ENCODE results near the gene METTL16. TPM values are rescaled to one million over a fixed set of nuclear protein-coding genes. Genes with fewer than 3 reads are reported as not detected.

METTL16 gene
- total and polyA plus RNA-seq, 2 experiments from 2014 or later = 40.1 to 80.8 TPM

GRCh38 chr17:2377659-2378058 lies 134.0 kb downstream of the METTL16 start:
- Histone ChIP-seq H3K9me2 (ENCODE audit: insufficient read depth) (no peaks in the 10 kb centered on the region), H3F3A (replicated peaks; ENCODE audit: low read depth) (no peaks in the 10 kb centered on the region), H4K20me1 (replicated peaks; ENCODE audit: insufficient read depth) (no peaks in the 10 kb centered on the region; the same call in 1 of the 2 replicates), H2AFZ (no peak overlapping the region), H3K79me2 (replicated peaks; ENCODE audit: insufficient read depth) (no peaks in the 10 kb centered on the region), H3K27me3 (ENCODE audit: insufficient read depth) (no peaks in the 10 kb centered on the region), H3K4me2 (no peak overlapping the region), H3K27ac (ENCODE audit: low read depth) (no peak overlapping the region), H3K4me3 (no peak overlapping the region), H3K4me1 (ENCODE audit: insufficient read depth) (no peaks in the 10 kb centered on the region), H3K36me3 (ENCODE audit: insufficient read depth) (no peaks in the 10 kb centered on the region)
- ATAC-seq = no peak
- peaks cover 4% of the 10 kb centered on the region; the same call in 1 of the 3 replicates for H3K4me1 Mint-ChIP-seq
- no peak overlapping the region for H3K4me3 Mint-ChIP-seq
- H3K27ac Mint-ChIP-seq = peak overlapping the region; percentile 18; the same call in 1 of the 2 replicates
- peaks cover 16% of the 10 kb centered on the region for H3K27me3 Mint-ChIP-seq (ENCODE audit: insufficient read depth, low read depth, poor library complexity)
- DNase-seq (ENCODE audit: low spot score) = no peak
- no peaks in the 10 kb centered on the region for H3K9me3 Mint-ChIP-seq
- no peak for TF ChIP-seq ZNF462 (CRISPR knock-in tag; IDR thresholded peaks at IDR 0.05)
- H3K36me3 Mint-ChIP-seq (ENCODE audit: low read depth) = peaks cover 31% of the 10 kb centered on the region

GRCh38 chr17:2376107-2376506 lies 135.6 kb downstream of the METTL16 start:
- Histone ChIP-seq H3K4me2 (no peak overlapping the region), H3K27ac (ENCODE audit: low read depth) (no peak overlapping the region; the same call in 1 of the 2 replicates), H3K27me3 (ENCODE audit: insufficient read depth) (no peaks in the 10 kb centered on the region), H3F3A (replicated peaks; ENCODE audit: low read depth) (no peaks in the 10 kb centered on the region), H3K4me3 (no peak overlapping the region), H3K9me2 (ENCODE audit: insufficient read depth) (no peaks in the 10 kb centered on the region), H3K4me1 (ENCODE audit: insufficient read depth) (no peaks in the 10 kb centered on the region), H2AFZ (no peak overlapping the region), H3K36me3 (ENCODE audit: insufficient read depth) (no peaks in the 10 kb centered on the region), H4K20me1 (replicated peaks; ENCODE audit: insufficient read depth) (no peaks in the 10 kb centered on the region; the same call in 1 of the 2 replicates), H3K79me2 (replicated peaks; ENCODE audit: insufficient read depth) (no peaks in the 10 kb centered on the region)
- DNase-seq (ENCODE audit: low spot score) (peak; percentile 46), ATAC-seq (peak; percentile 18; the same call in 2 of the 3 replicates)
- H3K9me3 Mint-ChIP-seq = no peaks in the 10 kb centered on the region
- no peak overlapping the region for H3K27ac Mint-ChIP-seq
- no peak overlapping the region for H3K4me3 Mint-ChIP-seq
- H3K27me3 Mint-ChIP-seq (ENCODE audit: insufficient read depth, low read depth, poor library complexity) = peaks cover 13% of the 10 kb centered on the region
- H3K4me1 Mint-ChIP-seq = peaks cover 4% of the 10 kb centered on the region; the same call in 2 of the 3 replicates
- peaks cover 34% of the 10 kb centered on the region for H3K36me3 Mint-ChIP-seq (ENCODE audit: low read depth)
- no peak for TF ChIP-seq NANOG (IDR thresholded peaks at IDR 0.05; ENCODE audit: borderline replicate concordance)
- no peak for TF ChIP-seq REST (IDR thresholded peaks at IDR 0.05; ENCODE audit: unreplicated experiment)
- TF ChIP-seq CTCF (conservative IDR thresholded peaks at IDR 0.05; ENCODE audit: low read depth in 2 of 2) = no peak
- TF ChIP-seq ETS1 (IDR thresholded peaks at IDR 0.05) = no peak
- no peak for TF ChIP-seq POLR2AphosphoS5 (IDR thresholded peaks at IDR 0.05; ENCODE audit: low read depth)
- TF ChIP-seq EZH2phosphoT487 (IDR thresholded peaks at IDR 0.05; ENCODE audit: unreplicated experiment) = no peak
- no peak for TF ChIP-seq ZNF114 (CRISPR knock-in tag; IDR thresholded peaks at IDR 0.05)
- TF ChIP-seq EZH2 (IDR thresholded peaks at IDR 0.05; ENCODE audit: low read depth, unreplicated experiment) = no peak

All from GM23338 (cell line).